Panc1 (cell line): ENCODE results near the gene ENTREP1.

Experiments used
- CTCF ChIP-seq: fragments of 450-650 bp; IDR thresholded peaks from 2 replicates; pipeline ENCODE4 v1.5.1; 2017; ENCODE audit warnings: mild to moderate bottlenecking
- POLR2AphosphoS5 ChIP-seq: IDR thresholded peaks from 2 replicates; pipeline ENCODE4 v1.6.1; 2012; ENCODE audit warnings: mild to moderate bottlenecking, low read depth, low read length, moderate library complexity
- REST ChIP-seq, 2 experiments: IDR thresholded peaks; 2 replicates each; pipeline ENCODE4 v1.6.1; 2011 to 2012; ENCODE audit warnings: low read depth in 2 of 2, control low read depth in 1 of 2, low read length in 1 of 2, mild to moderate bottlenecking in 1 of 2, moderate library complexity in 1 of 2; ENCODE audit not compliant: insufficient read depth in 1 of 2
- SIN3A ChIP-seq: IDR thresholded peaks from 2 replicates; pipeline ENCODE4 v1.6.1; 2012; ENCODE audit warnings: low read depth, mild to moderate bottlenecking, low read length, moderate library complexity, borderline replicate concordance; ENCODE audit not compliant: insufficient read depth

- TF ChIP-seq CTCF (no peak), POLR2AphosphoS5 (no peak), SIN3A (no peak), REST (IDR thresholded peaks at IDR 0.05; ENCODE audit: insufficient read depth in 1 of 2, low read depth in 2 of 2, low read length in 1 of 2) (no peak)
These were observed 15.6 kb downstream of the ENTREP1 start for GRCh38 chr9:69340631-69341030.
